NT2/D1 (cell line): ENCODE results near the gene PBX1.

Experiments
- SUZ12 ChIP-seq: IDR thresholded peaks from 2 replicates; pipeline ENCODE4 v1.6.1; 2011; ENCODE audit not compliant: insufficient read length, insufficient read depth; ENCODE audit errors: extremely low read depth
- YY1 ChIP-seq: IDR thresholded peaks from 2 replicates; pipeline ENCODE4 v1.6.1; 2011; ENCODE audit not compliant: insufficient read length, insufficient read depth
- ZNF274 ChIP-seq: IDR thresholded peaks from 2 replicates; pipeline ENCODE4 v1.6.1; 2011; ENCODE audit warnings: mild to moderate bottlenecking, low read depth, low read length

- TF ChIP-seq YY1, result no peak
- no peak for TF ChIP-seq SUZ12
- no peak for TF ChIP-seq ZNF274
These were observed 297.4 kb downstream of the PBX1 start for GRCh38 chr1:164856381-164856780.
